ENCODE results near the gene B4GALT4. TPM values are rescaled to one million over a fixed set of nuclear protein-coding genes. Genes with fewer than 3 reads are reported as not detected.

The B4GALT4 gene
- total RNA-seq, 1 donor, result 28.2 TPM

- no peak overlapping the region for H3K4me3 ChIP-seq (ENCODE audit: insufficient read depth, low read length)
- no peak overlapping the region for H3K27ac ChIP-seq (ENCODE audit: low read depth, low read length)
- H3K4me2 ChIP-seq (ENCODE audit: insufficient read depth, low read length), result no peak overlapping the region
- DNase-seq (ENCODE audit: insufficient read length, low spot score, missing footprints), result no peak
- no peak overlapping the region for H2AFZ ChIP-seq (ENCODE audit: low read length)
- no peaks in the 10 kb centered on the region for H3K79me2 ChIP-seq (ENCODE audit: insufficient read depth, low read length)
- H3K27me3 ChIP-seq (ENCODE audit: insufficient read depth, low read length), result no peaks in the 10 kb centered on the region
- H3K36me3 ChIP-seq (ENCODE audit: insufficient read depth, low read length), result peaks cover 53% of the 10 kb centered on the region
- no peaks in the 10 kb centered on the region for H3K4me1 ChIP-seq (ENCODE audit: insufficient read depth, low read length)
- no peaks in the 10 kb centered on the region for H4K20me1 ChIP-seq (ENCODE audit: insufficient read depth, low read length)
- H3K9me3 ChIP-seq (ENCODE audit: low read depth, low read length), result no peaks in the 10 kb centered on the region
- TF ChIP-seq CTCF (IDR thresholded peaks at IDR 0.05; ENCODE audit: extremely low read depth, low read depth, low read length), result no peak
Observed at GRCh38 chr3:119211193-119211592, 29.5 kb downstream of the B4GALT4 start.

- Histone ChIP-seq H2AFZ (ENCODE audit: low read length) (no peak overlapping the region), H3K9me3 (ENCODE audit: low read depth, low read length) (no peaks in the 10 kb centered on the region), H3K27ac (ENCODE audit: low read depth, low read length) (no peak overlapping the region), H3K79me2 (ENCODE audit: insufficient read depth, low read length) (no peaks in the 10 kb centered on the region), H3K4me3 (ENCODE audit: insufficient read depth, low read length) (no peak overlapping the region), H3K36me3 (ENCODE audit: insufficient read depth, low read length) (peaks cover 18% of the 10 kb centered on the region), H3K4me2 (ENCODE audit: insufficient read depth, low read length) (no peak overlapping the region), H3K27me3 (ENCODE audit: insufficient read depth, low read length) (no peaks in the 10 kb centered on the region), H3K4me1 (ENCODE audit: insufficient read depth, low read length) (peaks cover 5% of the 10 kb centered on the region), H4K20me1 (ENCODE audit: insufficient read depth, low read length) (no peaks in the 10 kb centered on the region)
- TF ChIP-seq CTCF (IDR thresholded peaks at IDR 0.05; ENCODE audit: extremely low read depth, low read depth, low read length), result no peak
- DNase-seq (ENCODE audit: insufficient read length, low spot score, missing footprints), result no peak
Observed at GRCh38 chr3:119207512-119207875, 33.2 kb downstream of the B4GALT4 start.

- Histone ChIP-seq H3K79me2 (ENCODE audit: insufficient read depth, low read length) (no peaks in the 10 kb centered on the region), H3K4me3 (ENCODE audit: insufficient read depth, low read length) (no peak overlapping the region), H4K20me1 (ENCODE audit: insufficient read depth, low read length) (no peaks in the 10 kb centered on the region), H3K27me3 (ENCODE audit: insufficient read depth, low read length) (no peaks in the 10 kb centered on the region), H3K9me3 (ENCODE audit: low read depth, low read length) (no peaks in the 10 kb centered on the region), H3K4me1 (ENCODE audit: insufficient read depth, low read length) (peaks cover 5% of the 10 kb centered on the region), H3K36me3 (ENCODE audit: insufficient read depth, low read length) (peaks cover 12% of the 10 kb centered on the region), H2AFZ (ENCODE audit: low read length) (no peak overlapping the region), H3K4me2 (ENCODE audit: insufficient read depth, low read length) (no peak overlapping the region), H3K27ac (ENCODE audit: low read depth, low read length) (no peak overlapping the region)
- TF ChIP-seq CTCF (IDR thresholded peaks at IDR 0.05; ENCODE audit: extremely low read depth, low read depth, low read length), result no peak
- peak; percentile 63 for DNase-seq (ENCODE audit: insufficient read length, low spot score, missing footprints)
Observed at GRCh38 chr3:119206611-119207511, 33.8 kb downstream of the B4GALT4 start.

GRCh38 chr3:119205685-119206084 lies 35.0 kb downstream of the B4GALT4 start:
- TF ChIP-seq CTCF (IDR thresholded peaks at IDR 0.05; ENCODE audit: extremely low read depth, low read depth, low read length), result no peak
- peak overlapping the region; percentile 55 for H2AFZ ChIP-seq (ENCODE audit: low read length)
- H3K27ac ChIP-seq (ENCODE audit: low read depth, low read length), result no peak overlapping the region

More at GRCh38 chr3:119205685-119206084, 35.0 kb downstream of the B4GALT4 start:
- Histone ChIP-seq H3K79me2 (ENCODE audit: insufficient read depth, low read length) (no peaks in the 10 kb centered on the region), H3K9me3 (ENCODE audit: low read depth, low read length) (no peaks in the 10 kb centered on the region), H3K4me2 (ENCODE audit: insufficient read depth, low read length) (peak overlapping the region; percentile 74), H3K4me3 (ENCODE audit: insufficient read depth, low read length) (no peak overlapping the region), H4K20me1 (ENCODE audit: insufficient read depth, low read length) (no peaks in the 10 kb centered on the region), H3K4me1 (ENCODE audit: insufficient read depth, low read length) (peaks cover 5% of the 10 kb centered on the region), H3K27me3 (ENCODE audit: insufficient read depth, low read length) (no peaks in the 10 kb centered on the region), H3K36me3 (ENCODE audit: insufficient read depth, low read length) (peaks cover 3% of the 10 kb centered on the region)
- DNase-seq (ENCODE audit: insufficient read length, low spot score, missing footprints), result peak; percentile 0
